AG10803 (cell line): ENCODE results near the gene KCNIP4.

Experiments
- DNase-seq: peaks from one replicate; pipeline ENCODE4 v3.0.0; 2010; ENCODE audit warnings: low read depth
- H3K4me3 ChIP-seq: 2 replicates; pipeline ENCODE4 v1.5.1; 2011; ENCODE audit warnings: mild to moderate bottlenecking, low read length, control low read depth
- TF ChIP-seq, protein P1 (sequence below): conservative IDR thresholded peaks from 2 replicates; pipeline ENCODE4 v1.5.1; 2011; ENCODE audit warnings: mild to moderate bottlenecking, low read length, control low read depth, inconsistent platforms

Gene KCNIP4

DNA sequence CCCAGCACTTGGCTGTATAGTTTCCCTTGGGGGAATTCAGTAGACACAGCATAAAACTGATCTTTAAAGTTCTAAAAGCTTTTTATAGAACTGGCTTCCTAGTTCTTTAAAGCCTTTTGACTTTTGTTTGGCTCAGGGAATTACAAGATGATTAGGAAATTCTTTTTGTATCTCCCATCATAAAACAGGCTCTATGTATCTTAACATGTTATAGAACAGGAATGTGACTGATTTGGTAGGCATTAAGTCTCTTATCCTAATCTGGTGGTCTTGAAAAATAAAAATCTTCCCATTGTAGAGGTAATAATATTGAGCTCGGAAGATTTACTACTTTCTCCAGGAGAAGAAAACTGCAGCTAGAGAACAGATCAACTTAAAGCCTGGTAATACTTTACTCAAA lies 262.7 kb downstream of the KCNIP4 start:
- DNase-seq, result no peak
- H3K4me3 ChIP-seq, result no peak overlapping the region
- TF ChIP-seq, protein P1, sequence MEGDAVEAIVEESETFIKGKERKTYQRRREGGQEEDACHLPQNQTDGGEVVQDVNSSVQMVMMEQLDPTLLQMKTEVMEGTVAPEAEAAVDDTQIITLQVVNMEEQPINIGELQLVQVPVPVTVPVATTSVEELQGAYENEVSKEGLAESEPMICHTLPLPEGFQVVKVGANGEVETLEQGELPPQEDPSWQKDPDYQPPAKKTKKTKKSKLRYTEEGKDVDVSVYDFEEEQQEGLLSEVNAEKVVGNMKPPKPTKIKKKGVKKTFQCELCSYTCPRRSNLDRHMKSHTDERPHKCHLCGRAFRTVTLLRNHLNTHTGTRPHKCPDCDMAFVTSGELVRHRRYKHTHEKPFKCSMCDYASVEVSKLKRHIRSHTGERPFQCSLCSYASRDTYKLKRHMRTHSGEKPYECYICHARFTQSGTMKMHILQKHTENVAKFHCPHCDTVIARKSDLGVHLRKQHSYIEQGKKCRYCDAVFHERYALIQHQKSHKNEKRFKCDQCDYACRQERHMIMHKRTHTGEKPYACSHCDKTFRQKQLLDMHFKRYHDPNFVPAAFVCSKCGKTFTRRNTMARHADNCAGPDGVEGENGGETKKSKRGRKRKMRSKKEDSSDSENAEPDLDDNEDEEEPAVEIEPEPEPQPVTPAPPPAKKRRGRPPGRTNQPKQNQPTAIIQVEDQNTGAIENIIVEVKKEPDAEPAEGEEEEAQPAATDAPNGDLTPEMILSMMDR, result no peak

GRCh38 chr4:21680326-21680898 lies 268.2 kb downstream of the KCNIP4 start:
- DNase-seq, result no peak
- TF ChIP-seq, protein P1, result no peak
- no peak overlapping the region for H3K4me3 ChIP-seq

GRCh38 chr4:21678711-21679110 lies 269.9 kb downstream of the KCNIP4 start:
- TF ChIP-seq, protein P1, result no peak
- no peak for DNase-seq
- no peak overlapping the region for H3K4me3 ChIP-seq

DNA sequence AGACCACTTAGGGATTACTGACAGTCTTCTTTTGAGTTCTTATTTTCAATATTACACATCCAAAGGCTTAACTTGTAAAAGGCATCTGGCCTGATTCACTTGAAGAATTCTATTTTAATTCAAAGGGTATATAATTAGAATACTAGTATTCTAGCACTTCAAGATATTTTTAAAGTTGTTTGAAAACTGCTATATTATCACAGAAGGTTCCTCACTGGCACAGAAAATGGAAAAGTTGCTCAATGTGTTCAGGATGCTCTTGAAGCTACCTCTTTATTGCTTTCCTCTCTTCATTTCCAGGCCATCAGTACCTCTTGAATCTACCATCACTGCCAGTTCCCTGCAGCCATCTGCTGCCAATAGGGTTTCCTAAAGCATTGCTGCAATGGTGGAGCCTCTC lies 271.4 kb downstream of the KCNIP4 start:
- no peak for DNase-seq
- no peak overlapping the region for H3K4me3 ChIP-seq
- TF ChIP-seq, protein P1, result no peak

DNA sequence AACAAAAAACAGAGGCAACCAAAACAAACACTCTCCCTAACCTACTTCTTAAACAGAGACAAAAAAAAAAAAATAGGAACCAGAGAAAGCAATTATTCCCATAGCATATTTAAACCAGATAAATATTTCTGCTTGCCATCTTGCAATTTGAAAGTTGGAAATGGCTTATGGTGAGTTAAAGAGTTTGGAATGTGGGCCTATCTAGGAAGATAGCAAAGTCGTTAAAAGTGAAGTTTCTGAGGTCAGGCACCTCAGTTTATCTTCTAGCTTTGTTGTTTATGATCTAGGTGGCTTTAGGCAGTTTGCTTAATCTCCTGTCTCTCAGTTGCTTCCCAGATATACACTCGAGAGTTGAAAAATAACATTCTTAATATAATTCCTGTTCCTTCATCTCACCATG lies 284.2 kb downstream of the KCNIP4 start:
- H3K4me3 ChIP-seq, result no peak overlapping the region
- DNase-seq, result no peak
- TF ChIP-seq, protein P1, result no peak

GRCh38 chr4:21656832-21657231 lies 291.7 kb downstream of the KCNIP4 start:
- peak; percentile 0 for DNase-seq
- H3K4me3 ChIP-seq, result no peak overlapping the region
- TF ChIP-seq, protein P1, result no peak

GRCh38 chr4:21655031-21655430 lies 293.5 kb downstream of the KCNIP4 start:
- no peak for DNase-seq
- H3K4me3 ChIP-seq, result no peak overlapping the region
- TF ChIP-seq, protein P1, result no peak
